Smooth muscle cell of the pulmonary artery (primary cell): Measurements from ENCODE around the gene RBMY1B. TPM values are rescaled to one million over a fixed set of nuclear protein-coding genes. Genes with fewer than 3 reads are reported as not detected.

Experiments used
- total RNA-seq: library from RNA; depleted of rRNA; stranded (reverse); fragments of >200 nt; gene quantifications from 2 replicates; pipeline ENCODE4 v1.2.3, GENCODE V29; 2014

The RBMY1B gene
- total RNA-seq, result not detected in 2 replicates

DNA sequence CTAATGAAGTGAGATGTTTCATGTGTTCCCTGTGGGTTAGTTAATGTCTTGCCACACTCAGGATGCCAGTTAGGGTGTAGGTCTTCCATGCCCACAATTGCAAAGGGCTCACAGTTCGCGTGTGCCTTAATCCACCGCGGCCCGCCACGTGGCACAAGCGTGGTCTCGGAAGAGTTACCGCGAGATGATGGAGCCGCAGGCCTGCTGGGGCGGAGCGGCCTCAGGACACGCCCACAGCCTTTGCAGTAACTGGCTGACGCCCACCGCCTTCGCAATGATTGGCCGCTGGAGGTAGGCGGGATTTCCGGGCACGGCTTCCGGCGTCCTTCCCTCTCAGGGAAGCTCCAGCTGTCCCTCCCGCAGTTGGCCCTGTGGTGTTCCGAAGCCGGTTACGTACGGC, at the start of gene RBMY1B:
Gene RBMY1B, plus strand, starts transcription at position 301 of the 400 bp plus-strand sequence. CDS start 2,013 bp downstream, outside the sequence.

DNA sequence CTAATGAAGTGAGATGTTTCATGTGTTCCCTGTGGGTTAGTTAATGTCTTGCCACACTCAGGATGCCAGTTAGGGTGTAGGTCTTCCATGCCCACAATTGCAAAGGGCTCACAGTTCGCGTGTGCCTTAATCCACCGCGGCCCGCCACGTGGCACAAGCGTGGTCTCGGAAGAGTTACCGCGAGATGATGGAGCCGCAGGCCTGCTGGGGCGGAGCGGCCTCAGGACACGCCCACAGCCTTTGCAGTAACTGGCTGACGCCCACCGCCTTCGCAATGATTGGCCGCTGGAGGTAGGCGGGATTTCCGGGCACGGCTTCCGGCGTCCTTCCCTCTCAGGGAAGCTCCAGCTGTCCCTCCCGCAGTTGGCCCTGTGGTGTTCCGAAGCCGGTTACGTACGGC, 23.4 kb downstream of the RBMY1B start, which contains the start of gene RBMY1A1:
Gene RBMY1A1, plus strand, starts transcription at position 301 of the 400 bp plus-strand sequence. CDS start 2,013 bp downstream, outside the sequence.

Other genes with a start within 250 kb of the RBMY1B start
- 0.07 TPM in 2 replicates for gene RBMY1A1, start 23.5 kb downstream of the RBMY1B start, total RNA-seq